GM21723 (cell line): Measurements from ENCODE around the gene TMEM178B.

Experiments
- ATAC-seq: cut with Tn5 transposase; IDR thresholded peaks from one replicate; pipeline ENCODE4 v1.9.1; 2021; ENCODE audit warnings: mild to moderate bottlenecking, moderate library complexity; ENCODE audit not compliant: unreplicated experiment

The TMEM178B gene

DNA sequence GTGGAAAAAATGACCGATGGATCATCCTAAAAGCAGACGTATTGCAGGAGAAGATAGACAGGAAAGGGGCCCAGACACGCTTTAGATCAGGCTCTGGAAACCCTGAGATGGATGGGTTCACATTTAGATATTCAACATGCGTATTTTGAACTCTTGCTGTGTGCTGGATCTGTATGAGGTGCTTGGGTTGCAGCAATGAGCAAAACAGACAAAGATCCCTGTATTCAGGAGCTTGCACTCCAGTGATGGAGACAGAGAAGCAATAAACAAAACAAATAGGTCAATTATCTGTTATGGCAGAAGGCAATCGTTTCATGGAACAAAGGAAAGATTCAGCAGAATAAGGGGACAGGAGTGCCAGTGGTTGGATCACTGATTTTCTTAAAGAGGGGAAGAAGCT is 275.5 kb downstream of the TMEM178B start:
- ATAC-seq, result no peak

DNA sequence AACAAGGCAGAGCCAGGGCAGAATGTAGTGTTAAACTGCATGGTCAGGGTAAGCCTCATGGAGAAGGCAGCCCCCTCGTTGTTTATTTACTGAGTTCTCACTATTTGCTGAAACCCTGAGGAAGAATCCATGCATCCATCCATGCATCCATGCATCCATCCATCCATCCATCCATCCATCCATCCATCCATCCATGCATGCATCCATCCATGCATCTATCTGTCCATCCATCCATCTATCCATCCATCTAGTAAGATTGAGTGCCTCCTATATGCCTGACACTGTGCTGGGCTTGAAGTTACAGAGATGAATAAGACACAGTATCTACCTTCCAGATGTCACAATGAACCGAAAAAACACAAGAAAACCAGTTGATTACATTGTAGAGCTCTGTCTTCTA is 275.9 kb downstream of the TMEM178B start:
- ATAC-seq, result no peak

DNA sequence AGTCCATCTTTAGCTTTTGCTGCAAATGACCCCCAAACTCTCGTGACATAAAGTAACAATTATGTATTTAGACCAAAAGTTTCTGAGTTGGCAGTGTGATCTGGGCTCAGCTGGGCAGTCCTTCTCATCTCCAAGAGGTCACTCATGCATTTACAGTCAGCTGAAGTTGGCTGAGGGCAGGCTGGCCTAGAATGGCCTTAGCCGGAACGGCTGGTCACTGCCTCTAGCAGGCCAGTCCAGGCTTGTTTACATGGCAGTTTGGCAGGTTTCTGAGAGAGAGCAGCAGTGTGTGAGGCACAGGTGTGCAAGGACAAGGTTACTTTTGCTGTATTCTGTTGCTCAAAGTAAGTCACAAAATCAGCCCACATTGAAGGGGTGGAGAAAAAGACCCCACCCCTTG is 277.3 kb downstream of the TMEM178B start:
- no peak for ATAC-seq

DNA sequence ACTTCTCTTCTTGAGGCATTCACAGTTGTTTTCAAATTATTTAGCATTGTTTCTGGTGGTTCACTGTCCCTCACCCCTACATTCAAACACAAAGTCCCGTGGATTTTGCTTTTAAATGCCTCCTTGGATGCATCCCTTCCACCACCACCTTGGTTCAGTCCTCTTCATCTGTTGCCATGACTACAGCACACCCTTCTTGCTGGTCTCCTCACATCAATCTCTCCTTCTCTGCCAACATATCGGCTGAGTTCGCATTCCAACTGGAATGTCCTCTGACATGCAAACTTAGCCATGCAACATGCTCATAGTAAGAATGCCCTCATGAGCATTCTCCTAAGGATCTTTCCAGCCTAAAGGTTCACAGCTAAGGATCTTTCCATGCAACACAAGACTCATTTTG is 279.1 kb downstream of the TMEM178B start:
- no peak for ATAC-seq

DNA sequence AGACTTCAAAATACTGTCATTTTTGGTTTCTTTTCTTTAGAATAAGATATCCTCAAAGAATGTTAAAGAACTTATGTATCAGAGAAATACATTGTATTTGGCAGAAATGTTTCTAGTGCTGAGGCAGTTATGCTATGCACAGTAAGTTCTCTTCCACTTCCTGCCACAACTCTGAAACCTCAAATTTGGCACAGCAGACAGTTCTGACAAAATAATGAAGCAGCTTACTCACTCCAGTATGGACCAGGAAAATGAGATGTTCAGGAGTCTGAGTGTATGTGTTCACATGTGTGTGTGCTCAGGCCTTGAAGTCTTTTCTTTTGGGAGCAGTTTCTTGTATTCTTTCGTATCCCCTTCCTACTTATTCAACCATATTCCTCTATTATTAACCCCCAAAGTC is 280.4 kb downstream of the TMEM178B start:
- ATAC-seq, result no peak

DNA sequence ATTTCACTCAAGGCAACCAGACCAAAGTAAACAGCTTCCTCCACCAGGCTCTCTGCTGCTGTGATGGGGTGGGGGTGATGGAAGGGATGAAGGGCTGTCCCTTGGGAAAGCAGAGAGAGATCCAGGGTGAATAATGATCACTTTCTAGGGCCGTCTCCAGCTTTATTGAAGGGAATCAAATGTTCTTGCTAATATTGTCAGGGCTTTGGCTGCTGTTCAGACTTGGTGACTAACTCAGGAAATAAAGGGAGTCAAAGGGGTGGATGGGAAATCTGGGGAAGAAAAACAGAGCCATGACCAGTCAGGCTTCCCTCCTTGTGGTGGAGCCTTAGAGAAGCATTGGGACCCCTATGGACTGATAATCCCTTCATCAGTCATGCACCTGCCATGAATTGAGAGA is 281.2 kb downstream of the TMEM178B start:
- no peak for ATAC-seq

DNA sequence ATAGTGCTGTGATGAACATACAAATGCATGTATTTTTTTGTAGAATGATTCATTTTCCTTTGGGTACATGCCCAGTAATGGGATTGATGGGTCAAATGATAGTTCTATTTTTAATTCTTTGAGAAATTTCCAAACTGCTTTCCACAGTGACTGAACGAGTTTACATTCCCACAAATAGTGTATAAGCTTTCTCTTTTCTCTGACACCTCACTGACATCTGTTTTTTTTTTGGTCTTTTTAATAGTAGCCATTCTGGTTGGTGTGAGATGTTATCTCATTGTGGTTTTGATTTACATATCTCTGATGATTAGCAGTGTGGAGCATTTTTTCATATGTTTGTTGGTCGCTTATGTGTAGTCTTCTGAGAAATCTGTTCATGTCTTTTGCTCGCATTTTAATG is 282.3 kb downstream of the TMEM178B start:
- no peak for ATAC-seq

DNA sequence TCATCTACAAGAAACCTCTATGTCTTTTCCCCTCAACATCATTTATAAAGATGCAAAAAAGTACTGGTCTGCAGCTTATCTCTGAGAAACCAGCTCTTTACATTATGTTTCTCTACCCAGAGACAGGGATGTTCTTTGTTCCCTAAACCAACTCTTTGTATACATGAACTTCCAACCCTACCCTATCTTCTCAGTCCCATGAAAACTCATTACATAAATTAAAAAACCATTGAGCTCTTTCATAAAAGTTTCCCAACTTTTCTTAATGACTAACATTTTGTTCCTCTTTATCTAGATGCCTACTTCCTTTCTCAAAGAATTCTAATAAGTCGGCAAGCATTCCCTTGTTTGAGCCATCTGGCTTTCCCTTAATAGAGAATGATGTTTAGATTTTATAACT is 284.5 kb downstream of the TMEM178B start:
- ATAC-seq, result no peak

DNA sequence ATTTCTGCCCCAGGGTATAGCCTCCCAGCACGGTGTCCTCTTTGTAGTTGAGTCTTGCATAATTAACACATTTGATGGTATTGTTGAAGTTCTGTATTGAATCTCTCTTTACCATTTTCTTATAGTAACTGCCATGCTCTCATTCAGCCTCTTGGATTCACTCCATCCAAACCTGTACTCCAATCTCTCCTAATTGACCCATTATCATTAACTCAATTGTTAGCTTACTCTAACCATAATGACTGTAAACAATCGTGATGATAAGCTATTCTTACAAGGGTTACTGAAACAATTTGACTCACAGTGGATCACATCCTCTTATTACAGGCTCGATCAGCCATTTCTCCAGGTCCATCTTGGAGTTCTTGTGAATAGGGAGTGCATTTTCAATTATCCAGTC is 285.4 kb downstream of the TMEM178B start:
- ATAC-seq, result no peak

DNA sequence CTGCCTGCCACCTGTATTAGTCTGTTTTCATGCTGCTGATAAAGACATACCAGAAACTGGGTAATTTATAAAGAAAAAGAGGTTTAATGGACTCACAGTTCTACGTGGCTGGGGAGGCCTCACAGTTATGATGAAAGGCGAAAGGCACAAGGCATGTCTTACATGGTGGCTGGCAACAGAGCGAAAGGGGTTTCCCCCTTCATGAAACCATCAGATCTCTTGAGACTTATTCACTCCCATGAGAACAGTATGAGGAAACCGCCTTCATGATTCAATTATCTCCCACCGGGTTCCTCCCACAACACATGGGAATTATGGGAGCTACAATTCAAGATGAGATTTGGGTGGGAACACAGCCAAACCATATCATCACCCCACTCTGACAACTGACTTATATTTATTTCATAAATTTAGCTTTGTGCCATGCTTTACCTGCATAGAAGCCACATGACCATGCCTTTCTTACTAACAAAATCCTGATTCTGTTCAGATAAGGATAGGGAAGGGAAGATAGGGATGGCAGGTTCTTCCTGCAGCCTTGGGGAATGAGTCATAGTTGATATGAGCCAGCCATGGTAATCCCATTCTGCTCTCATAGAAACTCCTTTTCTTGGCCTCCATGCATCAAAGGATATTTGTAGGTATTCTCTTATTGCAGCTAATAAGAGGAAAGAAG is 286.0 kb downstream of the TMEM178B start:
- ATAC-seq, result no peak

DNA sequence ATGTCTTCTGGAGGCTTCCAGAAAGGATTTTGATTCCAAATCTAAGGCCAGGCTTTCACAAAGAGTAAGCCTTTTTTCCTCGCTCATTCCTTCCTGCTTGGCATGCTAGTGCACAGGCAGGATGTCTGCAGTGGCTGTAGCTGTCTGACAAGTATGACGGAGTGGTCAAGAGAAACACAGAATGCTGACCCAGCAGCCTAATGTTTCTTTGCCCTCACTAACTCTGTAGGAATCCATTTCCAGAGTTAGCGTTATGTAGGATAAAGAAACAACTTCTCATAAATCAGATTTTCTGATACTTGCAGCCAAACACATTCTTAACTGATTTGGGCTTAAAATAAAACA is 286.5 kb downstream of the TMEM178B start:
- no peak for ATAC-seq

DNA sequence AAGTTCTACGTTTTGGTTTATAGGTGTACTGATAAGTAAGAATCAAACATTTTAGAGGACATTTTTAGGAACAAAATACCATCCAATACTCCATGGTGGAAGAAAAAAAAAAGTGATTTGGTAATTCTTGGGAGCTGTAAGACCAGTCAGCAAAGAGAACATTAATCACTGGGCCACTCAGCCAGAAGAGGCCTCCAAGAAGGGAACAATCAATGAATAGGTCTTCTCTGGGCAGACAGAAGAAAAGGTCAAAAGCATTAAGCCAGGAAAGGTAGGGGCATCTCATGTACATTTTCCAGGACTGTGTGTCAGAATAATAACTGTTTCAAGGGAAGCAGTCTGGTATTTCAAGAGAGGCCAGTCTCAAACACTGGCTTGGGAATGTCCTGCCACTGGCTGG is 286.9 kb downstream of the TMEM178B start:
- ATAC-seq, result no peak

DNA sequence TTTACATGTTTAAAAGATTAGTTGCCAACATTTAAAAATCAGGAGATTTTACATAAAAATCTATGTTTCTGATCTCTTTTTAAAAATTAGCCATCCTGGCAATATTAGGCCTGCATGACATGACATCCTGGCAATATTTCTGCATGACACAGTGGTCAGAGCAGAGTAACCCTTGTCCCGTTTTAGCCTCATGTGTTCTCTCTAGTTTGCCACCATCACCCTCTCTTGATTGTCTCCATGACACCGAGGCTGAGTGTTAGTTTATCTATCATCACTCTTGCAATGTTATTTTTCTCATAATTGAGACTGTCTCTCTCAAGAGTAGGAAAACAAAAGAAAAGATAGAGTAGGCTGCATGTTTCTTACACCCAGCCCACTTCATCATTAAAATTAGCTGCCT is 287.6 kb downstream of the TMEM178B start:
- no peak for ATAC-seq

DNA sequence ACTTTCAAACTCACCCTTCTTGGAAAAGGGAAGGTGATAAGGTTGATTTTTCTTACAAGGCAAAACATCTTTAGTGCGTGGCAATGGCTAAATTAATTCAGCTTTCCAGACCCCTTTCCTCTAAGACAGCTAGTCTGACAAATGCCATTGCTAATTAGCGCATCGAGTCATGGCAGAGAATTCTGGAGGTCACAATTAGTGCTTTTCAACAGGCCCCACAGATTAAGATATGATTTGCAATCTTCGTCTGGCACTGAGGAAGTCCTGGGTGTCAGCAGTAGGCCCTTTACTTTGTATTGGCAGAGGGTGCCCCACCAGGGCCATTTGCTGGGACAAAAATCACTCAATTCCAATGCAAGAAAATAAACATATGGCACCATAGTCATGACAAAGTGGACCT is 288.1 kb downstream of the TMEM178B start:
- ATAC-seq, result no peak

DNA sequence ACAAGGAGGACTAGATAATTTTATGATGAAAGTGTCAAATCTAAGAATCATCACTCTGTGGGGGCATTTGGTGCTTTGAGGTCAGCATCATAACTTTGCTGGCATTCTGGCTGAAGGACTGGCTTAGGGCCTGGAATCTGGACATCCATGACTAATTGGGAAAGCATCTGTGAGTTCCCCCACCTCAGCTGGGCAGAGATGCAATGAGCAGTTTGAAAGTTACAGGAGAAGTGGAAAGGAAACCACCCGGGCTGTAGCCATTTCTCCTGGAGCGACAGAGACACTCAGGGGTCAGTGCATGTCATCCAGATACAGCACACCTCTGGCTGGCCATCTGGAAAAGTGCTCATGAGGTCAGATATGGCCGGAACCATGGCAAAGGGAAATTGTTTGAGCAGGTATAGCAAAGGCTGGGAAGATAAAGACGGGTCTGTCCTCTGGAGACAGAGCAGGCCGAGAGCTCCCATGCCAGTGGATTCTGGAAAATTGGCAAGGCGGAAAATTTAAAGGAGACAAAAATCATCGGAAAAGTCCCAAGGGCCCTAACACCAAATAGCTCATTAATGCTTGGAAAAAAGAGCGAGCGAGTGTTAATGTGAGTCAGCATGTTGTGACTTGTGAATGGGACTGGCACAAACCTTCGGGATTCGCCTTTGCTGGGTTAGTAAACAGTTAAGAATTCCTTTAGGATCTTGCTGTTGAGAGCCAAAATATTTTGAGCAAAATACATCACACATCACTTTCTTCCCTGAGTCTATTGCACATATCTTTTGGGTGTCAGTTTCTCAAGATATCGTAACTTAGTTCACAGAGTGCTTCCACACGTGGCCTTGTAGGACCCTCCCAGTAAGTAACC is 288.9 kb downstream of the TMEM178B start:
- no peak for ATAC-seq

DNA sequence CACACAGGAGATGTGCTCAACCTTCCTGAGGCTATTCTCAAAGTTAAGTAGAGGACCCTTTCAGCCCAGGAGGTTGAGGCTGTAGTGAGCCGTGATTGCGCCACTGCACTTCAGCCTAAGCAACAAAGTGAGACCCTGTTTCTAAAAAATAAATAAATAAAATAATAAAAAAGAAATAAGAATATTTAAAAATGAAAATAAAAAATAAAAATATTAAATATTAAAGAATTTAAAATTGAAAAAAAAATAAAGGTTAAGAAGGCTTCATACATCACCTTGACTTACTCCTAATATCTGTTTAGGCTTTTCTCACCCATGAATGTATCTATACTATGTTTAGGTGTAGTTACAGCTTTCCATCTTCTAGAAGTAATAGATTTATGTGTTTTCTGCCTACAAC is 289.9 kb downstream of the TMEM178B start:
- no peak for ATAC-seq

DNA sequence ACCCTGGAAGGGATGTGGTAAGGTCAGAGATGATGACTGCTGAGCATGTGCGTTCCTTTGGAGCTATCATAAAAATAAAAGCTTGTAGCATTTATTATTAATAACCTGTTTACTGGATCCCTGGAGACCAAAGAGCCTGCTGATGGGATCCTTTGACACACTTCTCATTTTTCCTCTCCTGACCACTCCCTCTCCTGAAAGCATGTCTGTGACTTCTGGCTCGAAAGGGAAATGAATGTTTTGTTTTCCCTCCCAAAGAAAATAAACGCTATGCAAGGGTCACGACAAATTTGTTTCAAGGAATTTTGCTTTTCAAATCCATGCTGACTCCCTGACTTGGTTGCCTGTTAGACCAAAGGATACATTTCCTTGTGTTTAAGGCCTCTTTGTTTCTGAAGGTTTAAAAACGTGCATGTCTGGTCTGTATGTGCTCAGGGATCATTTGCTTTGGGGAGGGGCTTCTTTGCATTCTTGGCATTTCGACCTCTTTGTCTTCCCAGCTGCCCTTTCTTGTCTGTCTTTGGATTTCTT is 292.3 kb downstream of the TMEM178B start:
- no peak for ATAC-seq

DNA sequence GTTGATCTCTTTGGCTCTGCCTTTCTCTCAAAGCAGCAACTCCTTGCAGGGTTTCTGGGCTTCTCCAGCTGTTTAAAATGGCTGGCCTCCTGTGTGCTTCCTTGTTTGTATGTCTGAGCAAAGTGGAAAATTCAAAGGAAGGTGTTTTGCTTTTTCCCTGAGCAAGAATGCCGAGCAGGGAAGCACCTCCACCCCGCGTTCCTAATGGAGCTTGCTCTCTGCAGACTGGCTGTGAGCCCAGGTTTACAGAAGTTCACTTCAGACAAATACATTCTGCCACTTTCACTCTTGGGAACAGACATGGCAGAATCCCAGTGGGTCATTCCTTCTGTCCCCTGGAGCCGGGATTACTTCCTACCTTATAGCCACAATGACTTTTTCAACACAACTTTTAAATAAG is 295.6 kb downstream of the TMEM178B start:
- no peak for ATAC-seq

DNA sequence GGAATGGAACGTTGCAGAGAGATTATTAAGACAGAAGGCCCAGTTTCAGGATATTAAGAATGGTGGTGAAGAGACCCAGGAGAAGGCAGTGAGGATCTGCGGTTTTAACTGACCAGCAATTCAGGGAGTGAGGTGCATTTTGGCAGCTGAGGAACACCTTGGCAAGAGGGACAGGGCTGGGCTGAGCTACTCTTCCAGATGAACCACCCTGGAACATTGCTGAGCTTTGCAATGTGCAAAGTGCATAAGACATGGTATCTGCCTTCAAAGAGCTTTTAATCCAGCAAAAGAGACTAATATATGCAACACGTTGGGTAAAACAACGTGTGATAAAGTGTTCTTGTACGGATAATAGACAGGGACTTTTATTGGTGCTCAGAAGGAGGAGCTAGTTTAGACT is 296.3 kb downstream of the TMEM178B start:
- ATAC-seq, result no peak

DNA sequence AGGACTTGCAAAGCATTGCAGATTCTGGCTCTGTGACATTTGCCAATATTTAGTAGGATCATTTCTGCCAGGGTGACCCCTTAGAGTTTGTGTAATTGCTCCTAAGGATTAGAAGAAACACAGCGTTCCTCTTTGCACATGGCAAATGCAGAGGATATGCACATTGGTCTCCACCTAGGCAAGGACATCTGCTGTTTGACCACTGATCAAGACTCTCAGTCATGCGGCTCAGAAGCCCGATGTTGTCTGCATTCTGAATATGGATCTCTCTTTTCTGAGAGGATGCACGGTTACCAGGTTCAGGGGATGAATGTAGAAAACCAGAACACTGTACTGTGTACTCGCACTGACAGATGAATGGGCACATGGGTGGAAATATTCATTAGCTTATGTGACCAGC is 296.8 kb downstream of the TMEM178B start:
- ATAC-seq, result no peak

DNA sequence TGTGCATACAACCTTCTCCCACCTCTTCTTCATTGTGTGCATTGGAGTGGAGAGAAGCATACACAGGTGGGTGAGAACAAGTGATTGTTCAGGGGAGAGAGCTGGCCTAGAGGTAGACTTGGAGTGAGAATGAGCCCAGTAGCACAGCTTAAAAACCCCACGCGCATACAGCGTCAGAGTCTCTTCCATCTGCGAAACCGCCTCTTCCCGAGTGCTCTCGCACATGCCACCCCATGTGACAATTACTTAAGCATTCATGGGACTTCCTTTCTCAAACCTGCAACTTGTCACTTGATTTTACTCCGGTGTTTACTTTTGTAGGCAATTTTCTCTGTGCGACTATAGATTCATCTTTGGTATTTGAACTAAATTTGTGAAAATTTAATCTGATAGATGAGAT is 300.6 kb downstream of the TMEM178B start:
- no peak for ATAC-seq

DNA sequence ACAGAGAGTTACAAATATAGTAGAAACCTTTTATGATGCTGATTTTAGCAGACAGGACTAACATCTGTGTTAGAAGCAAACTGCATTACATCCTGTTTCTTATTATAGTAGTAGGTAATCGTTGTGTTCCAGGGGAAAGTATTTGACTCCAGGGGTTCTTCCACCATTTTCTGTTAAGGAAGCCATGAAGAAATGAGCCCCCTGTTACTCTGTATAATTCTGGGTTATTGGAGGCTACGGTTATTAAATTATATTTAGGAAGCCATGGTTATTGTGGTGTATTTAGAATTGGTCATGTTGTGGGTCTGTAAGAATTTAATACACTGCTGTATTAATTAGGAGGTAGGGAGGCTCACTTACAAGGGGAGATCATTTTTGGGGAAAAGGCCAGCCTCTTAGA is 301.6 kb downstream of the TMEM178B start:
- ATAC-seq, result no peak
